HG03520 (cell line): ENCODE data around the gene DDX4.

Source experiments
- ATAC-seq: cut with Tn5 transposase; IDR thresholded peaks from one replicate; pipeline ENCODE4 v1.9.1; 2021; ENCODE audit warnings: mild to moderate bottlenecking, moderate library complexity; ENCODE audit not compliant: unreplicated experiment

Gene DDX4

GRCh38 chr5:55820488-55820887 is 82.6 kb downstream of the DDX4 start:
- no peak for ATAC-seq

- no peak for ATAC-seq
Observed at GRCh38 chr5:55821731-55822512, 84.1 kb downstream of the DDX4 start.

- ATAC-seq: no peak
Observed at GRCh38 chr5:55823151-55823796, 85.4 kb downstream of the DDX4 start.

- no peak for ATAC-seq
Observed at GRCh38 chr5:55829956-55830355, 92.1 kb downstream of the DDX4 start.

- ATAC-seq: no peak
Observed at GRCh38 chr5:55832446-55832845, 94.6 kb downstream of the DDX4 start.

GRCh38 chr5:55836191-55836590 is 98.3 kb downstream of the DDX4 start:
- no peak for ATAC-seq

DNA sequence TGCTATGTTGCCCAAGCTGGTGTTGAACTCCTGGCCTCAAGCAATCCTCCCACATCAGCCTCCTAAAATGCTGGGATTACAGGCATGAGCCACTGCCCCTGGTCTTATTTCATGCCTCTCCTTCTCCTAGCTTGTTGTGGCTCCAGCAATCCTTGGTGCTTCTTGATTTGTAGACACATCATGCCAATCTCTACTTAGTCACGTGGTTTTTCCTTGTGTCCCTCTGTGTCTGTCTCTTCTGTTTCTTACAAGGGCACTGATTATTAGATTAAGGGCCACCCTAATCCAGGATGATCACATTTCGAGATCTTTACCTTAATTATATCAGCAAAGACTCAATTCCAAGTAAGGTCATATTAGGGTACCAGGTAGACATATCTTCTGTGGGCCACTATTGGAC is 104.1 kb downstream of the DDX4 start:
- no peak for ATAC-seq

DNA sequence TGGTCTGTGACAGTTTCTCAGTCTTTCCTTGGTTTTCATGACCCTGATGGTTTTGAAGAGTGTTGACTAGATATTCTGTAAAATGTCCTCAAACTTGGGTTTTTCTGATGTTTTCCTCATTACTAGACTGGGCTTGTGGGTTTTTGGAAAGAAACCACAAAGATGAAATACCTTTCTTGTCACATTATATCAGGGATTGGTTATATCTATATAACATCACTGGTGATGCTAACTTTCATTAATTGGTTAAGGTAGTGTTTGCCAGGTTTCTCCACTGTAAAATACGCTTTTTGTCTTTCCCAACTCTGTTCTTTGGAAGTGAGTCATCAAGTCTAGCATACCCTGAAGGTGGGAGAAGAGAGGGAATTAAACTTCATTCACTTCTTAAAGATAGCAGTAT is 110.0 kb downstream of the DDX4 start:
- no peak for ATAC-seq

DNA sequence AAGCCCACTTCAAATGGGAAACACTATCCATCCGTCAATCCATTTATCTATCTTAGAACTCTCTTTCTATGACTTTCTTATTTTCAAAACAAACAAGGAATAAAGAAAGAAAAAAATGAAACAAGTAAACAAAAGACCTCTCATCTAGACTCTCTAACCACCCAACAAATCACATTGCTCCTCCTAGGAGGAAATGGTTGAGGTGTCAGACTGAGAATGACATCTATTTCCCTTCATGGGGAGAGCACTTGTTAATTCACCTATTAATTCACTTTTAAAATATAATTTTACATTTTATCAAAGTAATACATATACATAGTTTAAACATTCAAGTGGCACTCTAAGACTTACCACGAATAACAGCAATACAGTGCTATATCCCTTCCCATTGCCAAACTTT is 110.9 kb downstream of the DDX4 start:
- ATAC-seq: no peak

DNA sequence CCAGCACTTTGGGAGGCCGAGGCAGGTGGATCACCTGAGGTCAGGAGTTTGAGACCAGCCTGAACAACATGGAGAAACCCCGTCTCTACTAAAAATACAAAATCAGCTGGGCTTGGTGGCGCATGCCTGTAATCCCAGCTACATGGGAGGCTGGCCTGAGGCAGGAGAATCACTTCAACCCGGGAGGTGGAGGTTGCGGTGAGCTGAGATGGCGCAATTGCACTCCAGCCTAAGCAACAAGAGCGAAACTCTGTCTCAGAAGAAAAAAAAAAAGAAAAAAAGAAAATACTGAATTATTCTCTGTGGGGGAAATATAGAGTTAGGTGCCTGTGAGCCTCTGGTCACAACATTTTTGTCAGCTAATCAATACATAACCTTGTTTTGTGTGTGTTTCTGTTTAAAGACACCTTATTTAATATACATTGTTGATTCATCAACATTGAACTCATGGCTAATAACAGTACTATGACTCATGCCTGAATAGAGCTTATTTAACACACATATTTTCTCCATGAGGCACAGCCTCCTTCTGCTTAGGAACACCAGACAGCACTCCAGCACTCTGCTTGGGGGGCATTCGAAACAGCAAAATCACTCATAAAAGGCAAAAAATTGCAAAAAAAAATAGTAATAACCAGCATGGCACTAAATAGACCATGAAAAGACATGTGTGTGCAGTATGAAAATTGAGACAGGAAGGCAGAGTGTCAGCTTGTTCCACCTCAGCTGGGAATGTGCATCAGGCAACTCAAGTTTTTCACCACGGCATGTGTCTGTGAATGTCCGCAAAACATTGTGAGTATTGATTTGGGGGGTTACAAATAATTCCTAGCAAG is 113.2 kb downstream of the DDX4 start, which contains the start of gene IL31RA:
TSS of gene IL31RA (plus strand) at position 519 of the 836 bp plus-strand sequence. CDS start at position 733, 214 bp downstream.
- no peak for ATAC-seq

DNA sequence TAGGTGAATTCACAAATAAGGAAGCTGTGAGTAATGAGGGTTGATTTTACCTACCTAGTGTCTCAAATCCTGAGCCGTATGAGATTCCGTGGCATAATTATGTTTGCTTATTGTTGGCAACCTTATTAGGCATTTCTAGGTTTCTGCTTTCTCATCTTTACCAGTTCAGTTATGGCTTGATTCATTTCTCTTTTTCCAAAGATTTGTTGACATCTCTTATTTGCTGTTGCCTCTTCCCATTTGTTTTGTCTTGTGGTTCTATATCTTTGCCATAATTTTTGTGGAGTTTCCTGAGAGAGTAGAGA is 113.8 kb downstream of the DDX4 start:
- ATAC-seq: no peak

DNA sequence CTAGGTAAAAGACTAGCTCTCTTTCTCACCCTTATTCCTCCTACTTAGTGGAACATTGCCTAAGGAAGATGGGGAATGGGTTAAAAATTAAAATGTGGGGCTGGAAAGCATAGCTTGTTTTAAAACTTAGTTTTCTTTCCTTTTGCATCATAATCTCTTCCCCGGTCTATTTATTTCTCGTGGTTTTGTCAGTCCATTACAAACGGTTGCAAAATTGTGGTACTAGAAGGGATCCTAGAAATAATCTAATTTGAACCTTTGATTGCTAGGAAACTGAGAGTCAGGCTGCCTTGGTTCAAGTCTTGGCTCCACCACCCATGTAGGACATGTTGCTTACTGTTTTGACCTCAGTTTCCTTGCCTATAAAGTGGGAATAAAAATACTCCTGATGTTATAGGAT is 114.6 kb downstream of the DDX4 start:
- no peak for ATAC-seq

DNA sequence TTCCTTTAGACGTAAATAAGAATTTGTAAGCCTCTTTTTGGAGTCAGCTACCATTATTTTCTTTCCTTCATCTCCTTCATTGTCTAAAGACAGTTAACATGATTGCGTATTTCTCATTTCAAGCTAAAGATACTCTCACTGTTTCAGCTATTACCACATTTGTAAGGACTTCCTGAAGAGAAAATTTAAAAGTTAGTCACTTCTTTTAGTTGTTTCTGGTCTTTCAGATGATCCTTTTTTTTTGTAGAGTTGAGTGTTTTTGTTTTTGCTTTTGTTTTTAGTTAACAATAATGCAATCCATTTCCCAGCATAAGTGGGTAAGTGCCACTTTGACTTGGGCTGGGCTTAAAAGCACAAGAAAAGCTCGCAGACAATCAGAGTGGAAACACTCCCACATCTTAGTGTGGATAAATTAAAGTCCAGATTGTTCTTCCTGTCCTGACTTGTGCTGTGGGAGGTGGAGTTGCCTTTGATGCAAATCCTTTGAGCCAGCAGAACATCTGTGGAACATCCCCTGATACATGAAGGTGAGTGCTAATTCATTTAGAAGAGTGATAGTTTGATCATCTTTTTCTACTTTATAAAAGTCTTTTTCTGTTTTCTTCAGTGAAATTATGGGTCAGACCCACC is 115.3 kb downstream of the DDX4 start:
- ATAC-seq: no peak

DNA sequence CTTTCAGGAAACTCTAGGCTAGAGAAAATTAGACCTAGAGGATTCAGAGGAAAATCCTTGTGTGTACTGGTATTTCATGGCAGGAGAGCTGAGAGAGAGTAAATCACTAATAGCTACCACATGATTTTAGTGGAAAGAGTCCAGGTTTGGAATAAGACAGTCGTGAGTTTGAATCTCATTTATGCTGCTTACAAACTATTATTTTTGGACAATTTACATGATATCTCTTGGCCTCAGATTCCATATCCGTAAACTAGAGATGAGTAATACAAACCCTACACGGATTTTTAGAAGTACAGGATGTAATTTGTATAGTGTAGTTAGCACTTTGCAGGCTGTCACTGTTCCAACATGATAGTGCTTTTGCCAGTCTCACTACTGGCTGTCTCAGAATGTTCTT is 116.0 kb downstream of the DDX4 start:
- no peak for ATAC-seq

DNA sequence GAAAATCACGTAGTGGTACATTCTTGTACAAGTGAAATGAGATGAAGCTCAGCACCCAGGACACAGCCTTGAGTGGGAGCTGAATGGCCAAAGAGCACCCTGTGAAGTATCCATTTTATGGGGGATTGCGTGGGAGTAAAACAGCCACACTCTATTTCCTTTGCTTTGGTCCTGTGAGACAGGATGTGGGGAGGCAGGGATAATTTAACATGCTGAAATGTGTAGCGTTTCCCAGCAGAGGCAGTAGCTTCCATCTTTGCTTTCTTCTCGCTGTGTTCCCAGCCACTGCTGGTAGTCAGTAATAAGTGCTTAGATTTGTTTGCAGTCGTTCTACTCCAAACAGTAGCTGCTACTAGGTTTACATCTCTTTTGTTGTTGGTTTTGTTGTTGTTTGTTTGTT is 117.6 kb downstream of the DDX4 start:
- ATAC-seq: no peak

DNA sequence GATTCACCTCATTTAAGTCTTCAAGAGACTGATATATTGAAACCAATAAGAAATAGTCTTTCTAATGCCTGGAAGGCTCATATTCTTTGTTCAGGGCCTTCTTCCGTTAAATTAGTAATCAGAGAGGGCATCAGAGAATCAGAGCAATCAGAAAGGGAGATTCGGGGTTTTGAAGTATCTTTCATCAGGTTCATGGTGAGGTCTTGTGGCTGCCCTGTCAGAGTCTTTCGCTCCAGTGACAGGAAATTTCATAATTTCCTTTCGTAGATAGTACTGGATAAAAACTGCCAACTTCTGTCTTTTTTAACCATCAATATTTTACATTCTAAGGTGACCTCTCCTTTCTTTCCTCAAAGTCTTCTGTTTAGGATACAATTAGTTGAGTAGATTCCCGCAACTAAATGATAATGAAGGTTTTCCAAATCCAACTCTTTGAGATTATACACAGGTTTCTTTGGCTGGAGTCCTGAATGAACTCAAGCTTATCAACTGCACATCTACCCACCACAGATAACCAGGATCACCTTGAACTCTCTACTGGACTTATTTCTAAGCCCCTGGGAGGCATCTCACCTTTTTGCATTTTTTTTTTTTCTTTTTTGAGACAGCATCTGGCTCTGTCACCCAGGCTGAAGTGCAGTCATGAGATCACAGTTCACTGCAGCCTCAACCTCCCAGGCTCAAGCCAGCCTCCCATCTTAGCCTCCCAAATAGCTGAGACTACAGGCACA is 118.8 kb downstream of the DDX4 start:
- ATAC-seq: no peak

GRCh38 chr5:55857247-55857640 is 119.4 kb downstream of the DDX4 start:
- no peak for ATAC-seq

DNA sequence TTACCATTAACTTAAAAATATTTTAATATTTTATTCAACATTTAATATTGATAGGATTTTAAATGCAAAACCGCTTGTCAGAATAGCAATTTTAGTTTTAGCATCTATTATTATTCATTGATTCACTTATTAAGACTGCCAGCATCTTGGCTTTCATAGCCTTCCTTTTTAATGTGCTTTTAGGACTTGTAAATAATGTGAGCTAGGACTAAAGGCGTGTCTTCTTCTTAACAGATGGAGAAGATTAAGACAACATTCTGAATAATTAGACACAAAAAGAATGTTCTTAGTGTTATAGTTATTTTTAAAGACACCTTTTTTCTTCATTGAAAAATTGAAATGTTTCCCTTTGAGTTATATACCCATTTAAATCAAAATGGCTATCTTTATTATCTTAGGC is 120.2 kb downstream of the DDX4 start:
- no peak for ATAC-seq

GRCh38 chr5:55860288-55860687 is 122.4 kb downstream of the DDX4 start:
- no peak for ATAC-seq

- ATAC-seq: no peak
Observed at GRCh38 chr5:55860709-55861108, 122.8 kb downstream of the DDX4 start.
